HCT116 (cell line): ENCODE data around the gene ADGRA1. TPM values are rescaled to one million over a fixed set of nuclear protein-coding genes. Genes with fewer than 3 reads are reported as not detected.

Source experiments
- ATAC-seq: fragments of 200-7000 bp; cut with Tn5 transposase; 2 replicates; pipeline ENCODE4 v1.9.1; 2020; ENCODE audit warnings: mild to moderate bottlenecking, moderate library complexity
- BruUV-seq: library from RNA; stranded (reverse); fragments of 400-500 nt; replicated peaks from 2 replicates; lab custom pipeline; 2021; lab: Mats Ljungman, UMichigan
- CTCF ChIA-PET: fragments of 300-600 bp; sonication (Branson Sonifier 250); formaldehyde crosslinking; loops from one replicate; lab custom pipeline; 2021; ENCODE audit warnings: antibody characterized with exemption; lab: Charles Lee
- POLR2A ChIA-PET: fragments of 300-600, 350-600 bp; sonication (Branson Sonifier 250); formaldehyde crosslinking; loops from one replicate; lab custom pipeline; 2021; ENCODE audit warnings: antibody characterized with exemption; lab: Charles Lee
- RAD21 ChIA-PET, 2 experiments: fragments of 300-600 bp; sonication (Branson Sonifier 250); formaldehyde crosslinking; loops; one replicate each; lab custom pipeline; 2023; ENCODE audit warnings: low total read pairs in 2 of 2; ENCODE audit not compliant: uncharacterized antibody in 2 of 2, unreplicated experiment in 2 of 2, low non-redundant PET in 1 of 2; lab: Charles Lee
- DNase-seq: peaks from one replicate; pipeline ENCODE4 v3.0.0-alpha.2; 2010; ENCODE audit warnings: low read depth, low spot score
- H2AFZ ChIP-seq: fragments of 200-600 bp; shearing (Covaris generic), sonication (generic); 2 replicates; pipeline ENCODE4 v1.6.1; 2017; ENCODE audit warnings: low read depth, mixed run types, mixed read lengths, antibody characterized with exemption, low read length; ENCODE audit not compliant: poor library complexity, severe bottlenecking
- H3K27ac ChIP-seq: 2 replicates; pipeline ENCODE4 v1.5.1; 2012; ENCODE audit warnings: low read depth, low read length
- H3K27me3 ChIP-seq: fragments of 200-600 bp; sonication (generic); 2 replicates; pipeline ENCODE4 v1.6.1; 2016; ENCODE audit warnings: mixed run types, low read length, mixed read lengths; ENCODE audit not compliant: insufficient read depth
- H3K36me3 ChIP-seq, 2 experiments: fragments of 200-500 bp in 1 of 2; fragments of 200-600 bp in 1 of 2; sonication (Bioruptor generic) in 1 of 2; sonication (generic) in 1 of 2; 2 replicates each; pipeline versions ENCODE4 v1.5.1 to v1.6.1; 2014 to 2016; ENCODE audit warnings: low read length in 2 of 2, inconsistent platforms in 1 of 2, mixed read lengths in 1 of 2, mixed run types in 1 of 2; ENCODE audit not compliant: insufficient read depth in 2 of 2, control insufficient read depth in 1 of 2
- H3K4me1 ChIP-seq, 2 experiments: fragments of 200-600 bp in 1 of 2; sonication (generic) in 1 of 2; 2 replicates each; pipeline versions ENCODE4 v1.5.1 to v1.6.1; 2012 to 2017; ENCODE audit warnings: low read length in 2 of 2, inconsistent platforms in 1 of 2, mild to moderate bottlenecking in 1 of 2, mixed read lengths in 1 of 2, mixed run types in 1 of 2, moderate library complexity in 1 of 2; ENCODE audit not compliant: insufficient read depth in 2 of 2, control insufficient read depth in 1 of 2
- H3K4me2 ChIP-seq: fragments of 200-600 bp; sonication (generic); 2 replicates; pipeline ENCODE4 v1.6.1; 2017; ENCODE audit warnings: mixed run types, low read length, mixed read lengths
- H3K4me3 ChIP-seq, 2 experiments: fragments of 200-600 bp in 1 of 2; sonication (generic) in 1 of 2; replicated peaks in 1 of 2; 2 replicates each; pipeline ENCODE4 v1.5.1; 2011 to 2016; ENCODE audit warnings: low read length in 2 of 2, control low read depth in 1 of 2, low read depth in 1 of 2, mild to moderate bottlenecking in 1 of 2, mixed read lengths in 1 of 2, mixed run types in 1 of 2
- H3K79me2 ChIP-seq: fragments of 200-600 bp; sonication (generic); 2 replicates; pipeline ENCODE4 v1.6.1; 2017; ENCODE audit warnings: mild to moderate bottlenecking, mixed run types, low read length, moderate library complexity, mixed read lengths; ENCODE audit not compliant: insufficient read depth
- H3K9ac ChIP-seq: fragments of 200-600 bp; sonication (generic); 2 replicates; pipeline ENCODE4 v1.6.1; 2016; ENCODE audit warnings: low read length, mixed read lengths
- H3K9me2 ChIP-seq: fragments of 200-600 bp; sonication (generic), shearing (Covaris generic); 2 replicates; pipeline ENCODE4 v1.6.1; 2017; ENCODE audit warnings: mixed run types, mild to moderate bottlenecking, moderate library complexity; ENCODE audit not compliant: insufficient read depth
- H3K9me3 ChIP-seq, 2 experiments: fragments of 200-500 bp in 1 of 2; fragments of 200-600 bp in 1 of 2; sonication (Bioruptor generic) in 1 of 2; sonication (generic) in 1 of 2; 2 replicates each; pipeline ENCODE4 v1.6.1; 2014 to 2017; ENCODE audit warnings: low read length in 2 of 2, mixed read lengths in 2 of 2, inconsistent platforms in 1 of 2, low read depth in 1 of 2, mild to moderate bottlenecking in 1 of 2, mixed run types in 1 of 2, moderate library complexity in 1 of 2; ENCODE audit not compliant: control insufficient read depth in 1 of 2, insufficient read depth in 1 of 2
- H4K20me1 ChIP-seq: fragments of 200-600 bp; sonication (generic), shearing (Covaris generic); 2 replicates; pipeline ENCODE4 v1.6.1; 2017; ENCODE audit warnings: mixed run types, mild to moderate bottlenecking, moderate library complexity; ENCODE audit not compliant: insufficient read depth
- ATF3 ChIP-seq: IDR thresholded peaks from 2 replicates; pipeline ENCODE4 v1.6.1; 2012
- CBX3 ChIP-seq: IDR thresholded peaks from 2 replicates; pipeline ENCODE4 v1.6.1; 2012; ENCODE audit warnings: low read depth
- CEBPB ChIP-seq: IDR thresholded peaks from 2 replicates; pipeline ENCODE4 v1.6.1; 2012; ENCODE audit warnings: low read depth
- EZH2 ChIP-seq: fragments of 200-600 bp; sonication (generic); IDR thresholded peaks from 2 replicates; pipeline ENCODE4 v1.6.1; 2017; ENCODE audit warnings: antibody characterized with exemption, mixed run types
- FOSL1 ChIP-seq: IDR thresholded peaks from 2 replicates; pipeline ENCODE4 v1.6.1; 2012; ENCODE audit warnings: low read depth
- MAX ChIP-seq: IDR thresholded peaks from 2 replicates; pipeline ENCODE4 v1.6.1; 2012
- POLR2AphosphoS5 ChIP-seq: IDR thresholded peaks from 2 replicates; pipeline ENCODE4 v1.6.1; 2011; ENCODE audit warnings: mild to moderate bottlenecking, low read depth, low read length, moderate library complexity
- REST ChIP-seq: IDR thresholded peaks from 2 replicates; pipeline ENCODE4 v1.6.1; 2012; ENCODE audit warnings: low read depth
- SIN3A ChIP-seq: IDR thresholded peaks from 2 replicates; pipeline ENCODE4 v1.6.1; 2012; ENCODE audit warnings: low read depth
- SRF ChIP-seq: IDR thresholded peaks from 2 replicates; pipeline ENCODE4 v1.6.1; 2012; ENCODE audit warnings: low read depth
- ZBTB33 ChIP-seq: IDR thresholded peaks from 2 replicates; pipeline ENCODE4 v1.6.1; 2011; ENCODE audit warnings: mild to moderate bottlenecking, low read length, moderate library complexity; ENCODE audit not compliant: insufficient replicate concordance; ENCODE audit errors: extremely low read depth
- ZFX ChIP-seq: fragments of 450-650 bp; IDR thresholded peaks from 2 replicates; pipeline ENCODE4 v1.6.1; 2017
- ZNF274 ChIP-seq: fragments of 200-500 bp; sonication (Bioruptor generic); IDR thresholded peaks from 2 replicates; pipeline ENCODE4 v1.6.1; 2014; ENCODE audit warnings: mild to moderate bottlenecking, low read depth, low read length, inconsistent platforms
- intact Hi-C: fragments of 100-400 bp; cut with micrococcal nuclease; formaldehyde crosslinking; loops from 2 replicates; pipeline ENCODE4 v1.10.0; 2022
- total RNA-seq: library from RNA; stranded (reverse); gene quantifications from one replicate; pipeline ENCODE4 v1.2.1, GENCODE V29; 2021; ENCODE audit not compliant: unreplicated experiment

The ADGRA1 gene
- total RNA-seq, 1 experiment from 2014 or later, result not detected

- Histone ChIP-seq H3K9me2 (no peaks in the 10 kb centered on the region), H3K9ac (no peak overlapping the region), H3K79me2 (no peaks in the 10 kb centered on the region), H3K36me3 (no peaks in the 10 kb centered on the region), H3K9me3 (no peaks in the 10 kb centered on the region), H3K27ac (no peak overlapping the region), H3K4me3 (no peak overlapping the region), H3K4me1 (peaks cover 13 to 31% of the 10 kb centered on the region in 2 experiments), H3K4me2 (no peak overlapping the region), H3K27me3 (no peaks in the 10 kb centered on the region), H4K20me1 (no peaks in the 10 kb centered on the region), H2AFZ (no peak overlapping the region)
- ChIA-PET CTCF (no interaction called here), POLR2A (no interaction called here), RAD21 (no interaction called here)
- no TSS peak for BruUV-seq
- intact Hi-C loops, result no loop called here
- no peak for TF ChIP-seq ATF3
- no peak for TF ChIP-seq REST
- TF ChIP-seq EZH2, result no peak
- no peak for TF ChIP-seq CBX3
- no peak for TF ChIP-seq ZBTB33
- no peak for TF ChIP-seq FOSL1
- no peak for TF ChIP-seq MAX
- no peak for TF ChIP-seq POLR2AphosphoS5
- TF ChIP-seq SRF, result no peak
- TF ChIP-seq ZNF274, result no peak
- TF ChIP-seq ZFX, result no peak
- TF ChIP-seq CEBPB, result no peak
- no peak for TF ChIP-seq SIN3A
- no peak for DNase-seq
- ATAC-seq, result no peak
These were observed 54.2 kb downstream of the ADGRA1 start for GRCh38 chr10:133141958-133142340.
